RPMI7951 (cell line): ENCODE results near the gene PIEZO1. TPM values are rescaled to one million over a fixed set of nuclear protein-coding genes. Genes with fewer than 3 reads are reported as not detected.

Experiments
- DNase-seq: peaks from one replicate; pipeline ENCODE4 v3.0.0-alpha.2; 2012; ENCODE audit warnings: low read depth
- total RNA-seq: library from RNA; depleted of rRNA; stranded (reverse); fragments of >200 nt; shearing (Covaris generic); gene quantifications from 2 replicates; pipeline ENCODE4 v1.2.3, GENCODE V29; 2014

PIEZO1 gene
- total RNA-seq, 1 experiment from 2014 or later: 76.4 TPM

GRCh38 chr16:88691924-88692560 lies 93.0 kb downstream of the PIEZO1 start:
- DNase-seq: no peak

GRCh38 chr16:88691129-88691813 lies 93.7 kb downstream of the PIEZO1 start:
- DNase-seq: no peak

GRCh38 chr16:88690341-88691128 lies 94.5 kb downstream of the PIEZO1 start:
- DNase-seq: no peak

- no peak for DNase-seq
Observed at GRCh38 chr16:88688013-88688778, 96.8 kb downstream of the PIEZO1 start.

GRCh38 chr16:88687676-88688012 lies 97.4 kb downstream of the PIEZO1 start:
- DNase-seq: no peak

- DNase-seq: no peak
Observed at GRCh38 chr16:88687254-88687576, 97.8 kb downstream of the PIEZO1 start.

- DNase-seq: peak; percentile 45
Observed at GRCh38 chr16:88686439-88687253, 98.4 kb downstream of the PIEZO1 start, which contains the start of gene SNAI3. SNAI3 (minus strand) TSS chr16:88686507; CDS start chr16:88686406, 101 bp downstream.

GRCh38 chr16:88686062-88686438 lies 99.0 kb downstream of the PIEZO1 start:
- DNase-seq: no peak

GRCh38 chr16:88685156-88686061 lies 99.6 kb downstream of the PIEZO1 start:
- DNase-seq: peak; percentile 12

- no peak for DNase-seq
Observed at GRCh38 chr16:88684569-88685155, 100.4 kb downstream of the PIEZO1 start.

- DNase-seq: no peak
Observed at GRCh38 chr16:88681709-88682451, 103.1 kb downstream of the PIEZO1 start.

- DNase-seq: no peak
Observed at GRCh38 chr16:88681084-88681680, 103.8 kb downstream of the PIEZO1 start.

- no peak for DNase-seq
Observed at GRCh38 chr16:88680554-88681083, 104.4 kb downstream of the PIEZO1 start.

- no peak for DNase-seq
Observed at GRCh38 chr16:88678224-88678979, 106.6 kb downstream of the PIEZO1 start.

GRCh38 chr16:88677721-88678120 lies 107.3 kb downstream of the PIEZO1 start:
- DNase-seq: no peak

GRCh38 chr16:88676502-88677242 lies 108.3 kb downstream of the PIEZO1 start:
- DNase-seq: no peak
